Activated CD8-positive, alpha-beta memory T cell treated with anti-CD3 and anti-CD28 coated beads for 4 hours (primary cell): ENCODE data around the gene DNAJB12.
"Not testable (repeated sequence)": the region's sequence is repeated elsewhere in the genome, so short reads cannot be mapped to it uniquely, and the experiment has no call there.

Experiments
- DNase-seq, 2 donors: peaks; one replicate each; pipeline ENCODE4 v3.0.0-alpha.2; 2020; ENCODE audit warnings: low read depth in 2 of 2

Gene DNAJB12

GRCh38 chr10:72354356-72355213 lies at the start of gene DNAJB12:
Gene DNAJB12, minus strand, starts transcription at chr10:72354919. Its CDS starts 22 bp downstream, at chr10:72354897.
- peak; percentile 76 to 77 for DNase-seq

- not testable (repeated sequence) for DNase-seq
Observed at GRCh38 chr10:72395581-72395980, 40.9 kb upstream of the DNAJB12 start.

GRCh38 chr10:72392571-72392970 lies 37.9 kb upstream of the DNAJB12 start:
- DNase-seq = no peak

GRCh38 chr10:72390764-72391163 lies 36.0 kb upstream of the DNAJB12 start:
- DNase-seq = no peak

- DNase-seq = no peak
Observed at GRCh38 chr10:72389716-72390115, 35.0 kb upstream of the DNAJB12 start.

- DNase-seq = no peak
Observed at GRCh38 chr10:72389014-72389413, 34.3 kb upstream of the DNAJB12 start.

- no peak for DNase-seq
Observed at GRCh38 chr10:72388062-72388461, 33.3 kb upstream of the DNAJB12 start.

GRCh38 chr10:72386916-72387586 lies 32.3 kb upstream of the DNAJB12 start:
- DNase-seq = no peak

- DNase-seq = no peak
Observed at GRCh38 chr10:72385724-72386123, 31.0 kb upstream of the DNAJB12 start.

GRCh38 chr10:72384982-72385381 lies 30.3 kb upstream of the DNAJB12 start:
- DNase-seq = not testable (repeated sequence)

- DNase-seq = no peak
Observed at GRCh38 chr10:72379776-72380175, 25.1 kb upstream of the DNAJB12 start.

- DNase-seq = no peak
Observed at GRCh38 chr10:72379062-72379461, 24.3 kb upstream of the DNAJB12 start.

- no peak for DNase-seq
Observed at GRCh38 chr10:72375585-72375984, 20.9 kb upstream of the DNAJB12 start.

GRCh38 chr10:72375173-72375572 lies 20.5 kb upstream of the DNAJB12 start:
- no peak for DNase-seq

GRCh38 chr10:72370201-72370722 lies 15.5 kb upstream of the DNAJB12 start:
- no peak for DNase-seq

- no peak for DNase-seq
Observed at GRCh38 chr10:72367301-72367960, 12.7 kb upstream of the DNAJB12 start.

GRCh38 chr10:72365106-72365895 lies 10.6 kb upstream of the DNAJB12 start:
- DNase-seq = no peak

- DNase-seq = peak; percentile 65 to 71
Observed at GRCh38 chr10:72364239-72364777, 9.6 kb upstream of the DNAJB12 start.

- DNase-seq = no peak
Observed at GRCh38 chr10:72356987-72357386, 2.3 kb upstream of the DNAJB12 start.

- DNase-seq = no peak
Observed at GRCh38 chr10:72356115-72356514, 1.4 kb upstream of the DNAJB12 start.

- no peak for DNase-seq
Observed at GRCh38 chr10:72355214-72355555, 466 bp upstream of the DNAJB12 start.
